Fibroblast of gingiva (primary cell): Measurements from ENCODE around the gene HTT.
A peak's percentile ranks its signal among the peaks of the same experiment; 100 is the strongest.

Experiments used
- DNase-seq: peaks from one replicate; pipeline ENCODE4 v3.0.0-alpha.2; 2011; ENCODE audit warnings: low read depth

Gene HTT

GRCh38 chr4:3235581-3235980 lies 161.1 kb downstream of the HTT start:
- no peak for DNase-seq

- no peak for DNase-seq
Observed at GRCh38 chr4:3236326-3236878, 161.9 kb downstream of the HTT start.

- no peak for DNase-seq
Observed at GRCh38 chr4:3237266-3237665, 162.8 kb downstream of the HTT start.

- DNase-seq = no peak
Observed at GRCh38 chr4:3237712-3238560, 163.5 kb downstream of the HTT start.

DNA sequence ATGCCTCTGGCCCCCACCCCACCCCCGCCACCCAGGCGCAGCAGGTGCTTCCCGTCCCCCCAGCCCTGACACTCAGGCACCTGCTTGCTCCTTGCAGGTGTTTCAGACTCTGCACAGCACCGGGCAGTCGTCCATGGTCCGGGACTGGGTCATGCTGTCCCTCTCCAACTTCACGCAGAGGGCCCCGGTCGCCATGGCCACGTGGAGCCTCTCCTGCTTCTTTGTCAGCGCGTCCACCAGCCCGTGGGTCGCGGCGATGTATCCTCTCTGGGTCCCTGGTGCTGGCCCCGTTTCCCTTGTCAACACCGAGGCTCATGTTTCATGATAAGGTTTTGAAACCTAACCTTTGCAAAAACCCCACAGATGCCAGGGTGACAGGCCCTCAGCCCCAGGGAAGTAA lies 164.2 kb downstream of the HTT start:
- no peak for DNase-seq

- DNase-seq = no peak
Observed at GRCh38 chr4:3239303-3239702, 164.8 kb downstream of the HTT start.

- no peak for DNase-seq
Observed at GRCh38 chr4:3239998-3240920, 165.8 kb downstream of the HTT start.

DNA sequence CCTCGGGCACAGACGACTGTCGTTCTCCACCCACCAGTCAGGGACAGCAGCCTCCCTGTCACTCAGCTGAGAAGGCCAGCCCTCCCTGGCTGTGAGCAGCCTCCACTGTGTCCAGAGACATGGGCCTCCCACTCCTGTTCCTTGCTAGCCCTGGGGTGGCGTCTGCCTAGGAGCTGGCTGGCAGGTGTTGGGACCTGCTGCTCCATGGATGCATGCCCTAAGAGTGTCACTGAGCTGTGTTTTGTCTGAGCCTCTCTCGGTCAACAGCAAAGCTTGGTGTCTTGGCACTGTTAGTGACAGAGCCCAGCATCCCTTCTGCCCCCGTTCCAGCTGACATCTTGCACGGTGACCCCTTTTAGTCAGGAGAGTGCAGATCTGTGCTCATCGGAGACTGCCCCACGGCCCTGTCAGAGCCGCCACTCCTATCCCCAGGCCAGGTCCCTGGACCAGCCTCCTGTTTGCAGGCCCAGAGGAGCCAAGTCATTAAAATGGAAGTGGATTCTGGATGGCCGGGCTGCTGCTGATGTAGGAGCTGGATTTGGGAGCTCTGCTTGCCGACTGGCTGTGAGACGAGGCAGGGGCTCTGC lies 166.5 kb downstream of the HTT start:
- DNase-seq = no peak

DNA sequence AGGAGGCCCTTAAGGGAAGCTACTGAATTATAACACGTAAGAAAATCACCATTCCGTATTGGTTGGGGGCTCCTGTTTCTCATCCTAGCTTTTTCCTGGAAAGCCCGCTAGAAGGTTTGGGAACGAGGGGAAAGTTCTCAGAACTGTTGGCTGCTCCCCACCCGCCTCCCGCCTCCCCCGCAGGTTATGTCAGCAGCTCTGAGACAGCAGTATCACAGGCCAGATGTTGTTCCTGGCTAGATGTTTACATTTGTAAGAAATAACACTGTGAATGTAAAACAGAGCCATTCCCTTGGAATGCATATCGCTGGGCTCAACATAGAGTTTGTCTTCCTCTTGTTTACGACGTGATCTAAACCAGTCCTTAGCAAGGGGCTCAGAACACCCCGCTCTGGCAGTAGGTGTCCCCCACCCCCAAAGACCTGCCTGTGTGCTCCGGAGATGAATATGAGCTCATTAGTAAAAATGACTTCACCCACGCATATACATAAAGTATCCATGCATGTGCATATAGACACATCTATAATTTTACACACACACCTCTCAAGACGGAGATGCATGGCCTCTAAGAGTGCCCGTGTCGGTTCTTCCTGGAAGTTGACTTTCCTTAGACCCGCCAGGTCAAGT lies 167.5 kb downstream of the HTT start:
- peak; percentile 62 for DNase-seq

- no peak for DNase-seq
Observed at GRCh38 chr4:3243136-3243780, 168.8 kb downstream of the HTT start.

GRCh38 chr4:3244002-3244401 lies 169.5 kb downstream of the HTT start:
- no peak for DNase-seq

DNA sequence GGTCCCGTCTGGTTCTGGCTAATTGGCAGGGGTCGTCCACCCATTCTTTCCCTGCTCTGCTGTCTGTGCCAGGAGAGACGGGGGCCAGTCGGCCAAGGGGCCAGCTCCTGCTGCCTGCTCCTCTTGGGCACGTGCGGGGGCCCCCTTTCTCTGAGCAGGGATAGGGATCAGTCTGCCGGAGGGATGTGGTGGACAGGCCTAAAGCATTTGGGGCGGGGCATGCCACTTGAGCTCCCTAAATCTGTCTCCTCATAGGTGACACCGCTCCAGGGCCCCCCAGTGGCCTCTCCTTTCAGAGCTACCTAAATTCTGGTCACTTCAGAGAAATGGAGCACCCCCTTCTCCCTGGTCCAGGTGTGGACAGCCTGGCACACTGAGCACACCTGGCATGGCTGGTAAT lies 170.3 kb downstream of the HTT start:
- DNase-seq = no peak

DNA sequence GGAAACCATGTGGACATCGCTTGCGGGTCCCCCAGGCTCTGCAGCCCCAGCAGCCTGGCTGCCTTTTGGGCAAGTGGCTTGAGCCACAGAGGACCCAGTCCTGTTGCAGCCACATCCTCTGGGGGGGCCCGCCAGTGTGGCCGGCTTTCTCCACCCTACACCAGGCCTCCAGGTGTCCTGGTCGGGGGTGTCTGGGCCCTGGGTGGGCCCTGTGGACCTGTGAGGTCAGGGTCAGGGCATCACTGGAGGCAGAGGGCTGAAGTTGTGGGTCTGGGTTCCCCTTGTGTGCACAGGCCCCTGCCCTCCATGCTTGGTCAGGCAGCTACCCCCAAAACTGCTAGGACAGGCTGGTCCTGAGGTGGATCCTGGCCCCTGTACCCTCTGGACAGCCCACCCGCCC lies 171.2 kb downstream of the HTT start:
- DNase-seq = no peak

- no peak for DNase-seq
Observed at GRCh38 chr4:3246458-3247398, 172.2 kb downstream of the HTT start.

DNA sequence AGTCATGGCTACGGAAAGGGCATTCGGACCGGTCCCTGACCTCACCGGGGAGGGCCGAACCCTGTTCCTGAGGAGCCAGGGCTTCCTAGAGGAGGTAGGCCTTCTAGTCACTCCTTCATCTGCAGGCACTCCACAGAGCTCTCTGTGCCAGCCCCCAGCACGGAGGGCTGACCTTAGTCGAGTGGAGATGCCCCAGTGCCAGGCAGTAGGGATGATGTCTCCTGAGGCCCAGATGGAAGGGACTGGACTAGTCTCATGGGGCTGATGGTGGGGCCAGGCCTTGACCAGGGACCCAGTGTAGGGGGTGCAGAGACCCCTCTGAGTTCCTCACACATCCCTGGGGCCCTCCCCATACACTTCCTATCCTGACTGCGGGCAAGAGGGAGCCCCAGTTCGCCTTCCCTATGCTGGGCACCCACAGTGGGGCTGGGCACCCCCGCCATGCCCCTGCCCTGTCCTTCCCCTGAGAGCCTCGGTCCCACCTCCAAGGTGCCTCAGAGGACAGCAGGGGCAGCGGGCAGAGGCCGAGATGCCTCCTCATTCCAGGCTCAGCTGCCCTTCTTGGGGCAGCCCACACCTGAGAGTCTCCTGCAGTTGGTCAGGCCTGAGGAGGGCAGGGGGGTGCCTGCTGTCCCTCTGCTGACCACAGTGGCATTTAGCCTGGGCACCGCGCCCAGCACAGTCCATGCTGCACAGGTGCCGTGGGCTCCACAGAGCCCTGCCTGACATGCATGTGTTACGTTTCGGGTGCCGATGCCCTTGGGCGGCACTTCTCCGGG lies 173.1 kb downstream of the HTT start:
- no peak for DNase-seq

DNA sequence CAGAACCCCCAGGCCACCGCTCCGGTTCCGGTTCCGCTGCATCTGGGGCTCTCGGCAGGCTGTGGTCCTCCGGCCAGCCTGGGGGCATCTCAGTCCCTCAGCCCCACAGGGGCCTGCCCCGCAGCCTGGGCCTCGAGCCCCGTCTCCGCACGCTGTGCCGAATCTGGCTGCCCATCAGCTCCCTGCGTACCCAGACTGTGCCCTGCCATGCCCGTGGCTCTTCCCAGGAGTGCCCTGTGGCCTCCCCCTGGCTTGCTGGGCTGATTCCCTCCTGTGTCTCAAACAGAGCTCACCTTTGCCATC lies 173.6 kb downstream of the HTT start:
- no peak for DNase-seq

DNA sequence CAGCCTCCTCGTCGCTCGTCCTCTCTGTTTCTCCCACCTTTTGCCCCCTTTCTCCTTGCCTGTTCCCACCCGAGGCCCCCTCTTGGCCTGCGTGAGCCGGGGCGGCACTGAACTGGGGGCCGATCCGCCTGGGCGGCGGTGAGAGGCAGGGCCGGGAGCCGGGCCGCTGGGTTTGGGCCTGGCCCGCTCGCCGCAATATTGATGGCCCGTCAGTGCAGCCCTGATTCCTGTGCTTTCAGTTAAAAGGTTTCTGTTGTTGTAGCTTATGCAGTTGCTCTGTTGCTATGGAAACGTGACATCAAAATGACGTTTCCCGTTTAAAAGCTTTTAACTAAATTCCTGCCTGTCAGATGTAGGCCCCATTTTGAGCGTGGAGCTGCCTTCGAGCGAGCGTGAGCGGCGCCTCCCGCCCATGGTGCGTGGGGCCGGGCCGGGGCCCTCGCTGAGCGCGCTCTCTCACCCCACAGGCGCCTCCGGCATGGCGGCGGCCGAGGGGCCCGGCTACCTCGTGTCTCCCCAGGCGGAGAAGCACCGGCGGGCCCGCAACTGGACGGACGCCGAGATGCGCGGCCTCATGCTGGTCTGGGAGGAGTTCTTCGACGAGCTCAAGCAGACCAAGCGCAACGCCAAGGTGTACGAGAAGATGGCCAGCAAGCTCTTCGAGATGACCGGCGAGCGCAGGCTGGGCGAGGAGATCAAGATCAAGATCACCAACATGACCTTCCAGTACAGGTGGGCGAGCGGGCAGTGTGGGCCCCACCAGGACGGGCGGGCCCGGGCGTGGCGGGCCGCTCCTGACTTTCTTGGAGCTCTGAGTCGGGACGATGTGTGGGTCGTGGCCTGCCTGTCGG lies 174.6 kb downstream of the HTT start, which contains the start of gene MSANTD1:
TSS of gene MSANTD1 (plus strand) at position 349 of the 851 bp plus-strand sequence. CDS start at position 413, 64 bp downstream.
- DNase-seq = peak; percentile 42

- no peak for DNase-seq
Observed at GRCh38 chr4:3249711-3250437, 175.4 kb downstream of the HTT start.
